Prostate gland (tissue), 2 donors: Measurements from ENCODE around the gene LDB3.

Experiments used
- CTCF ChIP-seq, 4 experiments: fragments of 200-600 bp in 2 of 4; fragments of 450-650 bp in 2 of 4; sonication (generic) in 2 of 4; IDR thresholded peaks; 1 replicate in 3 of 4; 2 replicates in 1 of 4; pipeline ENCODE4 v1.5.1; 2016 to 2019; ENCODE audit warnings: antibody characterized with exemption in 4 of 4, mild to moderate bottlenecking in 2 of 4, moderate library complexity in 2 of 4
- POLR2AphosphoS5 ChIP-seq: sonication (generic); formaldehyde crosslinking; IDR thresholded peaks from one replicate; pipeline ENCODE4 v1.6.1; 2017; ENCODE audit warnings: antibody characterized with exemption

- TF ChIP-seq CTCF (IDR thresholded peaks at IDR 0.05) (no peak), POLR2AphosphoS5 (no peak)
Measured at GRCh38 chr10:86775870-86776180, 107.5 kb downstream of the LDB3 start.
